ENCODE data around the gene R3HDML.

The R3HDML gene

GRCh38 chr20:44355498-44356352 lies 18.9 kb downstream of the R3HDML start, which contains the start of gene HNF4A:
Gene HNF4A, plus strand, starts transcription at chr20:44355699. Its CDS starts 106 bp downstream, at chr20:44355805.
- no peak within 1 kb of the TSS for H3K9ac ChIP-seq (ENCODE audit: low read length)
- H3K9me3 ChIP-seq (ENCODE audit: control insufficient read depth, low read depth, low read length): no peaks in the 10 kb centered on the region
- H3K27ac ChIP-seq (ENCODE audit: low read length): no peak within 1 kb of the TSS
- no peaks in the 10 kb centered on the region for H3K4me1 ChIP-seq (ENCODE audit: control insufficient read depth, low read depth, low read length)
- no peaks in the 10 kb centered on the region for H3K36me3 ChIP-seq (ENCODE audit: control insufficient read depth, low read depth, low read length)
- H3K27me3 ChIP-seq (ENCODE audit: control insufficient read depth, insufficient read depth, low read length): no peaks in the 10 kb centered on the region
- H3K4me3 ChIP-seq (ENCODE audit: low read length): no peak within 1 kb of the TSS

GRCh38 chr20:44356353-44356723 lies 19.5 kb downstream of the R3HDML start:
- no peaks in the 10 kb centered on the region for H3K36me3 ChIP-seq (ENCODE audit: control insufficient read depth, low read depth, low read length)
- no peaks in the 10 kb centered on the region for H3K27me3 ChIP-seq (ENCODE audit: control insufficient read depth, insufficient read depth, low read length)
- H3K9me3 ChIP-seq (ENCODE audit: control insufficient read depth, low read depth, low read length): no peaks in the 10 kb centered on the region
- no peak overlapping the region for H3K9ac ChIP-seq (ENCODE audit: low read length)
- H3K4me3 ChIP-seq (ENCODE audit: low read length): no peak overlapping the region
- H3K4me1 ChIP-seq (ENCODE audit: control insufficient read depth, low read depth, low read length): no peaks in the 10 kb centered on the region
- no peak overlapping the region for H3K27ac ChIP-seq (ENCODE audit: low read length)

GRCh38 chr20:44357020-44357419 lies 20.2 kb downstream of the R3HDML start:
- no peak overlapping the region for H3K27ac ChIP-seq (ENCODE audit: low read length)
- H3K9ac ChIP-seq (ENCODE audit: low read length): no peak overlapping the region
- H3K27me3 ChIP-seq (ENCODE audit: control insufficient read depth, insufficient read depth, low read length): no peaks in the 10 kb centered on the region
- H3K4me1 ChIP-seq (ENCODE audit: control insufficient read depth, low read depth, low read length): no peaks in the 10 kb centered on the region
- no peaks in the 10 kb centered on the region for H3K9me3 ChIP-seq (ENCODE audit: control insufficient read depth, low read depth, low read length)
- no peaks in the 10 kb centered on the region for H3K36me3 ChIP-seq (ENCODE audit: control insufficient read depth, low read depth, low read length)
- no peak overlapping the region for H3K4me3 ChIP-seq (ENCODE audit: low read length)

GRCh38 chr20:44357555-44358125 lies 20.8 kb downstream of the R3HDML start:
- H3K4me1 ChIP-seq (ENCODE audit: control insufficient read depth, low read depth, low read length): no peaks in the 10 kb centered on the region
- H3K36me3 ChIP-seq (ENCODE audit: control insufficient read depth, low read depth, low read length): no peaks in the 10 kb centered on the region
- no peak overlapping the region for H3K4me3 ChIP-seq (ENCODE audit: low read length)
- no peak overlapping the region for H3K27ac ChIP-seq (ENCODE audit: low read length)
- H3K9me3 ChIP-seq (ENCODE audit: control insufficient read depth, low read depth, low read length): no peaks in the 10 kb centered on the region
- H3K9ac ChIP-seq (ENCODE audit: low read length): no peak overlapping the region
- no peaks in the 10 kb centered on the region for H3K27me3 ChIP-seq (ENCODE audit: control insufficient read depth, insufficient read depth, low read length)

GRCh38 chr20:44358776-44359175 lies 21.9 kb downstream of the R3HDML start:
- Histone ChIP-seq H3K4me3 (ENCODE audit: low read length) (no peak overlapping the region), H3K27me3 (ENCODE audit: control insufficient read depth, insufficient read depth, low read length) (no peaks in the 10 kb centered on the region), H3K4me1 (ENCODE audit: control insufficient read depth, low read depth, low read length) (no peaks in the 10 kb centered on the region), H3K9ac (ENCODE audit: low read length) (no peak overlapping the region), H3K36me3 (ENCODE audit: control insufficient read depth, low read depth, low read length) (no peaks in the 10 kb centered on the region), H3K27ac (ENCODE audit: low read length) (no peak overlapping the region), H3K9me3 (ENCODE audit: control insufficient read depth, low read depth, low read length) (no peaks in the 10 kb centered on the region)

GRCh38 chr20:44360221-44360620 lies 23.4 kb downstream of the R3HDML start:
- no peak overlapping the region for H3K4me3 ChIP-seq (ENCODE audit: low read length)
- H3K9ac ChIP-seq (ENCODE audit: low read length): no peak overlapping the region
- no peaks in the 10 kb centered on the region for H3K36me3 ChIP-seq (ENCODE audit: control insufficient read depth, low read depth, low read length)
- H3K4me1 ChIP-seq (ENCODE audit: control insufficient read depth, low read depth, low read length): no peaks in the 10 kb centered on the region
- no peaks in the 10 kb centered on the region for H3K9me3 ChIP-seq (ENCODE audit: control insufficient read depth, low read depth, low read length)
- H3K27me3 ChIP-seq (ENCODE audit: control insufficient read depth, insufficient read depth, low read length): no peaks in the 10 kb centered on the region
- H3K27ac ChIP-seq (ENCODE audit: low read length): no peak overlapping the region

GRCh38 chr20:44361021-44361420 lies 24.2 kb downstream of the R3HDML start:
- H3K4me3 ChIP-seq (ENCODE audit: low read length): no peak overlapping the region
- no peaks in the 10 kb centered on the region for H3K9me3 ChIP-seq (ENCODE audit: control insufficient read depth, low read depth, low read length)
- no peaks in the 10 kb centered on the region for H3K27me3 ChIP-seq (ENCODE audit: control insufficient read depth, insufficient read depth, low read length)
- H3K4me1 ChIP-seq (ENCODE audit: control insufficient read depth, low read depth, low read length): no peaks in the 10 kb centered on the region
- no peak overlapping the region for H3K9ac ChIP-seq (ENCODE audit: low read length)
- no peak overlapping the region for H3K27ac ChIP-seq (ENCODE audit: low read length)
- no peaks in the 10 kb centered on the region for H3K36me3 ChIP-seq (ENCODE audit: control insufficient read depth, low read depth, low read length)

- Histone ChIP-seq H3K27ac (ENCODE audit: low read length) (no peak overlapping the region), H3K9me3 (ENCODE audit: control insufficient read depth, low read depth, low read length) (no peaks in the 10 kb centered on the region), H3K36me3 (ENCODE audit: control insufficient read depth, low read depth, low read length) (no peaks in the 10 kb centered on the region), H3K4me3 (ENCODE audit: low read length) (no peak overlapping the region), H3K4me1 (ENCODE audit: control insufficient read depth, low read depth, low read length) (no peaks in the 10 kb centered on the region), H3K9ac (ENCODE audit: low read length) (no peak overlapping the region), H3K27me3 (ENCODE audit: control insufficient read depth, insufficient read depth, low read length) (no peaks in the 10 kb centered on the region)
Measured at GRCh38 chr20:44362466-44362940, 25.7 kb downstream of the R3HDML start.

GRCh38 chr20:44364068-44364467 lies 27.2 kb downstream of the R3HDML start:
- Histone ChIP-seq H3K27ac (ENCODE audit: low read length) (no peak overlapping the region), H3K36me3 (ENCODE audit: control insufficient read depth, low read depth, low read length) (no peaks in the 10 kb centered on the region), H3K4me3 (ENCODE audit: low read length) (no peak overlapping the region), H3K9me3 (ENCODE audit: control insufficient read depth, low read depth, low read length) (no peaks in the 10 kb centered on the region), H3K9ac (ENCODE audit: low read length) (no peak overlapping the region), H3K4me1 (ENCODE audit: control insufficient read depth, low read depth, low read length) (no peaks in the 10 kb centered on the region), H3K27me3 (ENCODE audit: control insufficient read depth, insufficient read depth, low read length) (no peaks in the 10 kb centered on the region)

GRCh38 chr20:44364780-44365179 lies 27.9 kb downstream of the R3HDML start:
- H3K4me3 ChIP-seq (ENCODE audit: low read length): no peak overlapping the region
- no peaks in the 10 kb centered on the region for H3K9me3 ChIP-seq (ENCODE audit: control insufficient read depth, low read depth, low read length)
- H3K9ac ChIP-seq (ENCODE audit: low read length): no peak overlapping the region
- H3K27me3 ChIP-seq (ENCODE audit: control insufficient read depth, insufficient read depth, low read length): no peaks in the 10 kb centered on the region
- no peaks in the 10 kb centered on the region for H3K36me3 ChIP-seq (ENCODE audit: control insufficient read depth, low read depth, low read length)
- H3K4me1 ChIP-seq (ENCODE audit: control insufficient read depth, low read depth, low read length): no peaks in the 10 kb centered on the region
- H3K27ac ChIP-seq (ENCODE audit: low read length): no peak overlapping the region

- no peak overlapping the region for H3K4me3 ChIP-seq (ENCODE audit: low read length)
- H3K36me3 ChIP-seq (ENCODE audit: control insufficient read depth, low read depth, low read length): no peaks in the 10 kb centered on the region
- no peaks in the 10 kb centered on the region for H3K4me1 ChIP-seq (ENCODE audit: control insufficient read depth, low read depth, low read length)
- no peaks in the 10 kb centered on the region for H3K9me3 ChIP-seq (ENCODE audit: control insufficient read depth, low read depth, low read length)
- H3K27ac ChIP-seq (ENCODE audit: low read length): no peak overlapping the region
- no peak overlapping the region for H3K9ac ChIP-seq (ENCODE audit: low read length)
- H3K27me3 ChIP-seq (ENCODE audit: control insufficient read depth, insufficient read depth, low read length): no peaks in the 10 kb centered on the region
Measured at GRCh38 chr20:44367746-44368145, 30.9 kb downstream of the R3HDML start.
